Spleen (tissue), 11 donors: ENCODE measurements around the gene SELENOO. TPM values are rescaled to one million over a fixed set of nuclear protein-coding genes. Genes with fewer than 3 reads are reported as not detected.

Experiments used
- DNase-seq: peaks from one replicate; pipeline ENCODE4 v3.0.0-alpha.2; 2020
- H3K27ac ChIP-seq, 8 donors: fragments of 200-600 bp; sonication (generic) in 7 of 8; 1 replicate in 4 of 8; 2 replicates in 4 of 8; pipeline versions ENCODE4 v1.5.0 to v1.8.0; 2016 to 2021; ENCODE audit warnings: inconsistent platforms in 4 of 8, mild to moderate bottlenecking in 4 of 8, moderate library complexity in 1 of 8
- H3K27me3 ChIP-seq, 7 donors: fragments of 200-600 bp; sonication (generic) in 6 of 7; replicated peaks in 1 of 7; 1 replicate in 4 of 7; 2 replicates in 3 of 7; pipeline versions ENCODE4 v1.5.0 to v1.8.0; 2016 to 2021; ENCODE audit warnings: inconsistent platforms in 3 of 7, mild to moderate bottlenecking in 1 of 7
- H3K36me3 ChIP-seq, 6 donors: fragments of 200-600 bp; sonication (generic) in 5 of 6; 1 replicate in 4 of 6; 2 replicates in 2 of 6; pipeline versions ENCODE4 v1.5.0 to v1.8.0; 2016 to 2021; ENCODE audit warnings: inconsistent platforms in 2 of 6
- H3K4me1 ChIP-seq, 6 donors: fragments of 200-600 bp; sonication (generic) in 5 of 6; 1 replicate in 3 of 6; 2 replicates in 3 of 6; pipeline versions ENCODE4 v1.5.0 to v1.8.0; 2016 to 2021; ENCODE audit warnings: inconsistent platforms in 3 of 6
- H3K4me3 ChIP-seq, 8 donors: fragments of 200-600 bp; sonication (generic) in 7 of 8; 1 replicate in 4 of 8; 2 replicates in 4 of 8; pipeline versions ENCODE4 v1.5.0 to v1.8.0; 2016 to 2021; ENCODE audit warnings: inconsistent platforms in 4 of 8, mild to moderate bottlenecking in 4 of 8, moderate library complexity in 2 of 8
- H3K9me3 ChIP-seq, 8 donors: fragments of 200-600 bp; sonication (generic) in 7 of 8; 1 replicate in 4 of 8; 2 replicates in 4 of 8; pipeline versions ENCODE4 v1.5.0 to v1.8.0; 2016 to 2021; ENCODE audit warnings: inconsistent platforms in 4 of 8
- CTCF ChIP-seq, 11 experiments: fragments of 200-600 bp in 7 of 11; fragments of 450-650 bp in 4 of 11; sonication (generic) in 4 of 11; IDR thresholded peaks in 8 of 11; conservative IDR thresholded peaks in 3 of 11; 1 replicate in 7 of 11; 2 replicates in 4 of 11; pipeline versions ENCODE4 v1.4.0 to v1.8.0; 2016 to 2021; ENCODE audit warnings: antibody characterized with exemption in 11 of 11, inconsistent platforms in 4 of 11, mild to moderate bottlenecking in 1 of 11
- POLR2AphosphoS5 ChIP-seq, 3 donors: sonication (generic); formaldehyde crosslinking; IDR thresholded peaks; one replicate each; pipeline ENCODE4 v1.5.1; 2017; ENCODE audit warnings: antibody characterized with exemption in 3 of 3
- WGBS, 5 donors: extraction: QIAGEN DNeasy Blood & Tissue Kit in 3 of 5; methylation state at CpG; one replicate each; pipeline versions ENCODE4 v1.1.5 to v1.1.7; 2013 to 2018; 5-methylcytosine and 5-hydroxymethylcytosine counted together
- intact Hi-C: fragments of 100-400 bp; cut with DNase I; formaldehyde crosslinking; loops from one replicate; pipeline ENCODE4 v1.15.0; 2023; ENCODE audit warnings: low total_unique reads
- polyA plus RNA-seq, 3 donors: library from polyadenylated mRNA; stranded (reverse); fragments of 200-250 nt; gene quantifications; one replicate each; pipeline ENCODE4 v1.2.1, GENCODE V29; 2013
- total RNA-seq, 7 donors: library from RNA; depleted of rRNA in 3 of 7; stranded (reverse); fragments of >200 nt in 3 of 7; fragmentation: NEBNext Ultra II Directional in 4 of 7; extraction: Animal tissue kit (Norgen Biotek cat#: 25700) in 4 of 7; gene quantifications; one replicate each; pipeline versions ENCODE4 v1.1.0 to v1.2.1, GENCODE V29; 2016 to 2021
- donor health status: healthy with polysubstance abuse.
- donor health status: DM: no; HTN: no; CAD: no; lungs with moderate emphysema.
- donor health status: DM: no; HTN: no; CAD: no.
- donor health status: Bipolar disorder and iron deficiency.
- donor health status: healthy.
- donor health status: DM: no; HTN: no; CAD: no.
- donor health status: DM: yes; HTN: yes; CAD: no.

SELENOO gene
- total and polyA plus RNA-seq, 10 donors, result 25.4 to 70.8 (median 29.5) TPM

GRCh38 chr22:50266994-50267393, 66.2 kb downstream of the SELENOO start:
- no peak for DNase-seq

More at GRCh38 chr22:50266994-50267393, 66.2 kb downstream of the SELENOO start:
- H3K9me3 ChIP-seq, result peaks cover 0 to 8% (median 0%) of the 10 kb centered on the region in 8 donors
- H3K4me1 ChIP-seq, result peaks cover 17 to 61% (median 45%) of the 10 kb centered on the region in 6 donors
- intact Hi-C loops, result no loop called here
- no peak overlapping the region for H3K4me3 ChIP-seq
- H3K36me3 ChIP-seq, result peaks cover 0 to 5% (median 0%) of the 10 kb centered on the region in 6 donors
- peaks cover 0 to 81% (median 24%) of the 10 kb centered on the region in 7 donors for H3K27me3 ChIP-seq
- TF ChIP-seq CTCF (IDR thresholded peaks at IDR 0.05 in 8 of 11, conservative IDR thresholded peaks at IDR 0.05 in 3 of 11) (no peak), POLR2AphosphoS5 (IDR thresholded peaks at IDR 0.05) (no peak)
- WGBS, 5 donors, result 82 to 100% (median 86%) methylated on average over 1 to 37 of the region's 37 CpGs
- H3K27ac ChIP-seq, result no peak overlapping the region

Other genes starting within 250 kb of the SELENOO start
- 100 to 1,000 TPM in 5 of 7 donors, 10 to 100 TPM in 2; 72.1 to 134 (median 109) TPM for gene PIM3, start 240.2 kb upstream of the SELENOO start, total RNA-seq
- gene PIM3, start 240.2 kb upstream of the SELENOO start, polyA plus RNA-seq, result 10 to 100 TPM; 49.5 to 84.4 (median 52.0) TPM
- gene IL17REL, start 188.2 kb upstream of the SELENOO start, total RNA-seq, result 1 to 10 TPM in 2 of 7 donors, under 1 TPM in 5; 0.23 to 1.9 (median 0.94) TPM
- 1 to 10 TPM in 1 of 3 donors, under 1 TPM in 2; 0.21 to 1.2 (median 0.33) TPM for gene IL17REL, start 188.2 kb upstream of the SELENOO start, polyA plus RNA-seq
- not detected for gene TTLL8, start 142.7 kb upstream of the SELENOO start, total RNA-seq
- not detected for gene TTLL8, start 142.7 kb upstream of the SELENOO start, polyA plus RNA-seq
- 1 to 10 TPM; 1.2 to 4.4 (median 1.9) TPM for gene MLC1, start 115.6 kb upstream of the SELENOO start, total RNA-seq
- under 1 TPM; 0.17 to 0.74 (median 0.39) TPM for gene MLC1, start 115.6 kb upstream of the SELENOO start, polyA plus RNA-seq
- under 1 TPM in 2 of 7 donors, not detected in 5; 0.10 to 0.37 TPM for gene MOV10L1, start 111.0 kb upstream of the SELENOO start, total RNA-seq
- under 1 TPM in 1 of 3 donors, not detected in 2; 0.15 TPM for gene MOV10L1, start 111.0 kb upstream of the SELENOO start, polyA plus RNA-seq
- gene PANX2, start 30.3 kb upstream of the SELENOO start, total RNA-seq, result 1 to 10 TPM in 6 of 7 donors, under 1 TPM in 1; 0.39 to 4.6 (median 2.4) TPM
- under 1 TPM; 0.11 to 0.67 (median 0.24) TPM for gene PANX2, start 30.3 kb upstream of the SELENOO start, polyA plus RNA-seq
- 10 to 100 TPM; 49.8 to 66.5 (median 57.7) TPM for gene TRABD, start 15.1 kb upstream of the SELENOO start, total RNA-seq
- gene TRABD, start 15.1 kb upstream of the SELENOO start, polyA plus RNA-seq, result 10 to 100 TPM; 43.3 to 85.8 (median 77.9) TPM
- 10 to 100 TPM; 65.2 to 98.0 (median 69.4) TPM for gene TUBGCP6, start 44.0 kb downstream of the SELENOO start, total RNA-seq
- gene TUBGCP6, start 44.0 kb downstream of the SELENOO start, polyA plus RNA-seq, result 10 to 100 TPM; 36.0 to 70.7 (median 69.2) TPM
- 100 to 1,000 TPM in 1 of 7 donors, 10 to 100 TPM in 6; 63.6 to 108 (median 70.2) TPM for gene HDAC10, start 50.3 kb downstream of the SELENOO start, total RNA-seq
- gene HDAC10, start 50.3 kb downstream of the SELENOO start, polyA plus RNA-seq, result 10 to 100 TPM; 25.0 to 69.9 (median 44.7) TPM
- 10 to 100 TPM in 2 of 7 donors, 1 to 10 TPM in 5; 3.9 to 11.6 (median 6.4) TPM for gene MAPK12, start 60.7 kb downstream of the SELENOO start, total RNA-seq
- 10 to 100 TPM in 1 of 3 donors, 1 to 10 TPM in 2; 6.9 to 11.0 (median 9.0) TPM for gene MAPK12, start 60.7 kb downstream of the SELENOO start, polyA plus RNA-seq
- 10 to 100 TPM in 3 of 7 donors, 1 to 10 TPM in 4; 5.2 to 20.7 (median 9.3) TPM for gene MAPK11, start 69.4 kb downstream of the SELENOO start, total RNA-seq
- gene MAPK11, start 69.4 kb downstream of the SELENOO start, polyA plus RNA-seq, result 10 to 100 TPM; 10.7 to 25.3 (median 21.0) TPM
- 100 to 1,000 TPM; 175 to 382 (median 278) TPM for gene PLXNB2, start 106.6 kb downstream of the SELENOO start, total RNA-seq
- 100 to 1,000 TPM in 1 of 3 donors, 10 to 100 TPM in 2; 41.9 to 113 (median 68.3) TPM for gene PLXNB2, start 106.6 kb downstream of the SELENOO start, polyA plus RNA-seq
- 1 to 10 TPM; 4.5 to 8.9 (median 6.0) TPM for gene DENND6B, start 126.0 kb downstream of the SELENOO start, total RNA-seq
- gene DENND6B, start 126.0 kb downstream of the SELENOO start, polyA plus RNA-seq, result 10 to 100 TPM in 1 of 3 donors, 1 to 10 TPM in 2; 6.4 to 10.4 (median 9.9) TPM
- gene PPP6R2, start 142.3 kb downstream of the SELENOO start, total RNA-seq, result 10 to 100 TPM; 54.0 to 76.2 (median 64.7) TPM
- gene PPP6R2, start 142.3 kb downstream of the SELENOO start, polyA plus RNA-seq, result 10 to 100 TPM; 23.6 to 48.7 (median 27.8) TPM